Hair follicular keratinocyte (primary cell): ENCODE data around the gene NCAM1. TPM values are rescaled to one million over a fixed set of nuclear protein-coding genes. Genes with fewer than 3 reads are reported as not detected.

Experiments
- total RNA-seq: library from RNA; depleted of rRNA; stranded (reverse); fragments of >200 nt; gene quantifications from 2 replicates; pipeline ENCODE4 v1.2.3, GENCODE V29; 2015

NCAM1 gene
- 0.31 TPM in 1 of 2 replicates, not detected in the other for total RNA-seq

GRCh38 chr11:112961146-112961668 is at the start of gene NCAM1:
Gene NCAM1 (plus strand): TSS chr11:112961420.

DNA sequence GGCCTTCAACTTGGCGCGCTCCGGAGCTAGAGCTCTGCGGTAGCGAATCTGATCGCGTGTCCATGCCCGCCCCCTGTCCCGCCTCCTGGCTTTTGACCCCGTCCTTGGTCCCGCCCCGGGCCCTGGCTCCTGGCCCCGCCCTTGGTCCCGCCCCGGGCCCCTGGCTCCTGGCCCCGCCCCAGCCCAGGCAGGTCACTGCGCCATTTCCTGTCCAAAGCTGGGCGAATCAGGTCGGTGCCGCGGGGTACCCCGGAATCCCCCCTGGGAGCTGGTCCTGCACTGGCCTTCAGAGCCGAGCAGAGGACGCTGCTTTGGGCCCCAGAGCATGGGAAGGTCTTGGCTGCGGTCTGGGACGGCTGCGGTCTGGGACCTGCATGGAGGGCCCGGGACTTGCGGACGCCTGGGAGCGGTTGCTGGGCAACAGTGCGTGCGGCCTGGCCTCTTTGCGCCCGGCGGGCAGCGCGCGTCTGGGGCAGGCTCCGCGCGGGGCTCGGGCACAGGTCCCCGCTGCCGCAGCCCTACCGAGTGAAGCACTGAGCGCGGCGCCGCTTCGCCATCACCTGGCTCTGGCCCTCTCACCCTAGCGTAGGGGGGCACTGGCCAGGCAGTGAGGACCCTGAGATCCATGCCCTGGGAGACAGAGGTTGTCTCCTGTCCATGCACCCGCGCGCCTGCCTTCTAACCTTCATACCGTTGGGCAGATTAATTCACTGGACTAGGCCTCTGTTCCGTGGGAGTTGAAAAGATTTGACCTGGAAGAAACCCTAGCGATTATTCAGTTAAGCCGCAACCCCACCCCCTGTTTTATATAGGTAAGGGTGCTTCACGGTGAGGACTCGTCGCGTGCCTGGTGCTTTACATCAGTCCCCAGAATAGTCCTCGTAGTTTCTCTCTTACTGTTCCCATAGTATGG is 353.4 kb downstream of the NCAM1 start, which contains the start of gene TTC12:
TTC12 (plus strand) TSS at position 195 of the 913 bp plus-strand sequence. CDS start 1,675 bp downstream, outside the sequence.

